Stimulated activated CD8-positive, alpha-beta memory T cell treated with anti-CD3 and anti-CD28 coated beads, Interleukin-15, amount 100 ng/mL, for 24 hours (primary cell): ENCODE results near the gene EMC8.

ENCODE experiments used
- DNase-seq: peaks from one replicate; pipeline ENCODE4 v3.0.0-alpha.2; 2020; ENCODE audit warnings: low read depth

Gene EMC8

GRCh38 chr16:85755929-85756768 lies 43.2 kb downstream of the EMC8 start:
- DNase-seq = no peak

GRCh38 chr16:85754413-85754812 lies 44.9 kb downstream of the EMC8 start:
- DNase-seq = no peak

GRCh38 chr16:85753976-85754375 lies 45.4 kb downstream of the EMC8 start:
- DNase-seq = no peak

GRCh38 chr16:85753559-85753958 lies 45.8 kb downstream of the EMC8 start:
- DNase-seq = no peak

GRCh38 chr16:85752511-85753420 lies 46.6 kb downstream of the EMC8 start:
- DNase-seq = no peak

GRCh38 chr16:85751698-85752501 lies 47.4 kb downstream of the EMC8 start:
- no peak for DNase-seq

GRCh38 chr16:85750827-85751697 lies 48.3 kb downstream of the EMC8 start, which contains the start of gene C16orf74:
TSS of gene C16orf74 (minus strand) at chr16:85751096. CDS start at chr16:85735217, 15,879 bp downstream.
- no peak for DNase-seq

- no peak for DNase-seq
Measured at GRCh38 chr16:85750146-85750826, 49.1 kb downstream of the EMC8 start.

GRCh38 chr16:85749771-85750145 lies 49.6 kb downstream of the EMC8 start:
- no peak for DNase-seq

GRCh38 chr16:85746460-85747215 lies 52.7 kb downstream of the EMC8 start:
- DNase-seq = no peak

- DNase-seq = no peak
Measured at GRCh38 chr16:85738923-85739715, 60.2 kb downstream of the EMC8 start.

GRCh38 chr16:85736921-85737320 lies 62.4 kb downstream of the EMC8 start:
- no peak for DNase-seq

- no peak for DNase-seq
Measured at GRCh38 chr16:85735946-85736345, 63.4 kb downstream of the EMC8 start.

GRCh38 chr16:85735225-85735635 lies 64.1 kb downstream of the EMC8 start:
- DNase-seq = no peak

GRCh38 chr16:85734311-85735017 lies 64.9 kb downstream of the EMC8 start:
- DNase-seq = no peak

GRCh38 chr16:85733839-85734170 lies 65.5 kb downstream of the EMC8 start:
- no peak for DNase-seq

GRCh38 chr16:85733155-85733838 lies 66.0 kb downstream of the EMC8 start:
- DNase-seq = no peak

GRCh38 chr16:85731179-85731578 lies 68.2 kb downstream of the EMC8 start:
- DNase-seq = no peak
